Brain microvascular endothelial cell (primary cell): Measurements from ENCODE around the gene C19orf47.

Source experiments
- DNase-seq: peaks from one replicate; pipeline ENCODE4 v3.0.0-alpha.2; 2020
- H3K27ac ChIP-seq: fragments of 250-450 bp; sonication (Bioruptor Pico); 2 replicates; pipeline ENCODE4 v1.5.1; 2020; ENCODE audit warnings: mild to moderate bottlenecking, moderate library complexity
- H3K27me3 ChIP-seq: fragments of 250-450 bp; sonication (Bioruptor Pico); replicated peaks from 2 replicates; pipeline ENCODE4 v1.5.1; 2020; ENCODE audit warnings: mild to moderate bottlenecking
- H3K36me3 ChIP-seq: fragments of 250-450 bp; sonication (Bioruptor Pico); replicated peaks from 2 replicates; pipeline ENCODE4 v1.5.1; 2020; ENCODE audit warnings: mild to moderate bottlenecking
- H3K4me3 ChIP-seq: 2 replicates; pipeline ENCODE4 v1.5.1; 2011; ENCODE audit warnings: low read depth, mild to moderate bottlenecking, control low read depth, low read length, moderate library complexity
- CTCF ChIP-seq: IDR thresholded peaks from 2 replicates; pipeline ENCODE4 v1.5.1; 2011; ENCODE audit warnings: low read depth, mild to moderate bottlenecking, moderate library complexity, low read length, control low read depth, inconsistent platforms; ENCODE audit errors: missing control alignments
- in situ Hi-C: cut with HindIII; loops from 2 replicates; pipeline ENCODE4 v1.10.0; 2017; ENCODE audit warnings: low sequenced_read_pairs, low pct_ligation_motif_present

The C19orf47 gene

DNA sequence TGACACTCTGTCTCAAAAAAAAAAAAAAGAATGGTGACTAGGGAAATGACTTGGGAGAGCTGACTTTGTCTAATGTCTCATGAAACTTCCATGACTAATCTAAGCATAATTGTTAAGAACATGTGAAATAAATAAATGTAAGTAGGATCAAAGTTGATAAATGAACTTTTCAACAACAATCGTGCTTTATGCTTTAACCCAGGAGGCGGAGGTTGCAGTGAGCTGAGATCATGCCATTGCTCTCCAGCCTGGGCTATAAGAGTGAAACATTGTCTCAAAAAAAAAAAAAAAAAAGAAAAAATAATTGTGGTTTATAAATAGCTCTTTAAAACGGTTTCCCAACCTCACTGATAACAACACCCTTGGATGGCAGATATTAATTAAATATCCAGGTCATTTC lies 50.2 kb downstream of the C19orf47 start:
- Histone ChIP-seq H3K27me3 (no peaks in the 10 kb centered on the region), H3K36me3 (no peaks in the 10 kb centered on the region), H3K27ac (no peak overlapping the region), H3K4me3 (no peak overlapping the region)
- no peak for TF ChIP-seq CTCF
- in situ Hi-C loops: no loop called here
- DNase-seq: no peak

- in situ Hi-C loops: no loop called here
- Histone ChIP-seq H3K36me3 (no peaks in the 10 kb centered on the region), H3K27me3 (no peaks in the 10 kb centered on the region), H3K4me3 (no peak overlapping the region), H3K27ac (no peak overlapping the region)
- no peak for DNase-seq
- TF ChIP-seq CTCF: no peak
Observed at GRCh38 chr19:40294560-40294959, 53.6 kb downstream of the C19orf47 start.

- no peak for DNase-seq
- in situ Hi-C loops: no loop called here
- no peak overlapping the region for H3K27ac ChIP-seq
- H3K4me3 ChIP-seq: no peak overlapping the region
- no peak for TF ChIP-seq CTCF
- no peaks in the 10 kb centered on the region for H3K36me3 ChIP-seq
- H3K27me3 ChIP-seq: no peaks in the 10 kb centered on the region
Observed at GRCh38 chr19:40286971-40287421, 61.2 kb downstream of the C19orf47 start.

DNA sequence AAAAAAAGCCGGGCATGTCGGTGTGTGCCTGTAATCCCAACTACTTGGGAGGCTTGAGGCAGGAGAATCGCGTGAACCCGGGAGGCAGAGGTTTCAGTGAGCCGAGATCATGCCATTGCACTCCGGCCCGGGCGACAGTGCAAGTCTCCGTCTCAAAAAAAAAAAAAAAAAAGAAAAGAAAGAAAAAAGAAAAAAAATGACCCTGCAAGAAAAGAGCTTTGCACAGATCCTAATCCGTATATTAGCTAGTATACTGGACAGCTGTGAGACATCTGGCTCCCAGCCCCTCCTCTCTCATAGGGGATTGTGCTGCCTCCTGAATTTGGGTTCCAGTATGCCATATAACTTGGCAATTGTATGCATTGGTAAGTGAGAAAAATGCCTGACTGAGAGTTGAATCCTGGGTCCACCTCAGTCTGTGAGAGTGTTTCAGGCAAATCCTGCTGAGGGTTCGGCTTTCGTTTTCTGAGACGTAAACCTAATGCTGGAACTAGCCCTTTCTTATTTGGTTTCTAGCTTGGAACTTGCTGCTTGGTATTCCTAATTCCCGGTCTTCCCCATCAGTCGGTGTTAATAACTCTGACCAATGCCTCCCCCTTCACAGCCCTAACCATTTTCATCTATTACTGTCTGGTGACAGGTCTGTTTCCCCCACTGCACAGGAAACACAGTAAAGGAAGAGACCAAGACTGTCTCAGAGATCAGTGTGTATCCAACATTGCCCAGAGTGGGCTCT lies 61.8 kb downstream of the C19orf47 start:
- no peaks in the 10 kb centered on the region for H3K27me3 ChIP-seq
- in situ Hi-C loops: no loop called here
- DNase-seq: no peak
- TF ChIP-seq CTCF: no peak
- H3K27ac ChIP-seq: no peak overlapping the region
- H3K36me3 ChIP-seq: no peaks in the 10 kb centered on the region
- no peak overlapping the region for H3K4me3 ChIP-seq

DNA sequence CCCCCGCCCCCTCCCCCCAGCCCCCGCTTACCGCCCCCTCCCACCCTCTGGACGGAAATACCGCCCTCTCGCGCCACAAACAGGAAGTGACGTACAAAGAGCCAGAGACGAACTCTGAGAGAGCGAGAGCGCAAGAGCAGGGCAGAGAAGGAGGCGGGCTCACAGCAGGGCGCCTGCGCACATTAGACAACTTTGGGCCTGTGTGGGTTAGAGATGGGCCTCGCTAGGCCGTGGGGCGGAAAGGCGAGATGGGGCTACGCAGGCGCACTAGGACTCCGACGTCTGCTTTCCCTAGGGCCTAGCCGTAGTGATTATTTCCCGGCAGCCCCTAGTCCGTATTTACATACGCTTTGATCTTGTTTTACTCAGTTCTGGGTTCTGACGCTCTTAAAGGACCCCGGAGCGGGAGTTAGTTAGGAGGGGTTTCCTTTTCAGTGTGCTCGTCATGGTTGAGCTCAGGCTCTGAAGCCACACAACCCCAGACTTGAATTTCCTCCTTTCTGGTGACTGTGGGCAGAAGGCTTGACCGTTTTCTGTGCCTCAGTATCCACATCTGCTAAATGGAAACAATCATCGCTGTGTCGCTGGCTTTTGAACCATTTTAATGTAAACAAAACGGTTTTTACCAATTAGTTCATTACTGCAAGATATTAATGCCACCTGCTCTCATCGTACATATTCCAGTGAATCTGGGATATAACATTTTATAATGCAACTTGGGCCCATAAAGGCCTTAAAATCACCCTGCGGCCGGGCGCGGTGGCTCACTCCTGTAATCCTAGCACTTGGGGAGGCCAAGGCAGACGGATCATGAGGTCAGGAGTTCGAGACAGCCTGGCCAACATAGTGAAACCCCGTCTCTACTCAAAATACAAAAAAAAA lies 62.6 kb downstream of the C19orf47 start:
- TF ChIP-seq CTCF: no peak
- Histone ChIP-seq H3K27me3 (no peaks in the 10 kb centered on the region), H3K27ac (peak overlapping the region; percentile 91), H3K4me3 (peak overlapping the region; percentile 92), H3K36me3 (no peaks in the 10 kb centered on the region)
- peak; percentile 99 for DNase-seq
- in situ Hi-C loops: no loop called here
